Cardiac fibroblast (primary cell): ENCODE data around the gene TNIP1.

Source experiments
- DNase-seq, 2 donors: peaks; one replicate each; pipeline versions ENCODE4 v3.0.0 to v3.0.0-alpha.2; 2010; ENCODE audit warnings: low read depth in 2 of 2
- H3K4me3 ChIP-seq, 2 donors: replicated peaks in 1 of 2; 1 replicate in 1 of 2; 2 replicates in 1 of 2; pipeline ENCODE4 v1.5.1; 2011; ENCODE audit warnings: low read depth in 2 of 2, low read length in 2 of 2, mild to moderate bottlenecking in 2 of 2, moderate library complexity in 1 of 2
- TF ChIP-seq, protein P1 (sequence below): IDR thresholded peaks from one replicate; pipeline ENCODE4 v1.5.1; 2011; ENCODE audit warnings: low read depth, mild to moderate bottlenecking, low read length, inconsistent platforms

TNIP1 gene

DNA sequence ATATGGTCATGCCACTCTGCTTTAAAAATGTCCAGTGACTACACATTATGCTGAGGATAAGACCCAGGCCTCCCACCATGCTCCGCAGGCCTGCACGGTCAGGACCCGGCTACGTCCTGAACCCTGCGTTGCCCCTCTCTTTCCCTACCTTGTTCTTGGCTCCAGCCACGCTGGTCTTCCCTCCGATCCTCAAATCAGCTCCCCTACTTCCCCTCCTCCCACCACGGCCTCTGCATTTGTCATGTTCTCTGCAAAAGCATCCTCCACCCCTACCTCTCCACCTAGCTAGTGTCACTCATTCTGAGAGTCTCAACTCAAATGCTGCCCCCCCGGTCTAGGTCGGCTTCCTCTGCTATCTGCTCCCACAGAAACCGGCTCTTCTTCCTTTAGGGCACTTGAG, 49.3 kb downstream of the TNIP1 start:
- no peak for DNase-seq
- TF ChIP-seq, protein P1, sequence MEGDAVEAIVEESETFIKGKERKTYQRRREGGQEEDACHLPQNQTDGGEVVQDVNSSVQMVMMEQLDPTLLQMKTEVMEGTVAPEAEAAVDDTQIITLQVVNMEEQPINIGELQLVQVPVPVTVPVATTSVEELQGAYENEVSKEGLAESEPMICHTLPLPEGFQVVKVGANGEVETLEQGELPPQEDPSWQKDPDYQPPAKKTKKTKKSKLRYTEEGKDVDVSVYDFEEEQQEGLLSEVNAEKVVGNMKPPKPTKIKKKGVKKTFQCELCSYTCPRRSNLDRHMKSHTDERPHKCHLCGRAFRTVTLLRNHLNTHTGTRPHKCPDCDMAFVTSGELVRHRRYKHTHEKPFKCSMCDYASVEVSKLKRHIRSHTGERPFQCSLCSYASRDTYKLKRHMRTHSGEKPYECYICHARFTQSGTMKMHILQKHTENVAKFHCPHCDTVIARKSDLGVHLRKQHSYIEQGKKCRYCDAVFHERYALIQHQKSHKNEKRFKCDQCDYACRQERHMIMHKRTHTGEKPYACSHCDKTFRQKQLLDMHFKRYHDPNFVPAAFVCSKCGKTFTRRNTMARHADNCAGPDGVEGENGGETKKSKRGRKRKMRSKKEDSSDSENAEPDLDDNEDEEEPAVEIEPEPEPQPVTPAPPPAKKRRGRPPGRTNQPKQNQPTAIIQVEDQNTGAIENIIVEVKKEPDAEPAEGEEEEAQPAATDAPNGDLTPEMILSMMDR: no peak
- H3K4me3 ChIP-seq: no peak overlapping the region

DNA sequence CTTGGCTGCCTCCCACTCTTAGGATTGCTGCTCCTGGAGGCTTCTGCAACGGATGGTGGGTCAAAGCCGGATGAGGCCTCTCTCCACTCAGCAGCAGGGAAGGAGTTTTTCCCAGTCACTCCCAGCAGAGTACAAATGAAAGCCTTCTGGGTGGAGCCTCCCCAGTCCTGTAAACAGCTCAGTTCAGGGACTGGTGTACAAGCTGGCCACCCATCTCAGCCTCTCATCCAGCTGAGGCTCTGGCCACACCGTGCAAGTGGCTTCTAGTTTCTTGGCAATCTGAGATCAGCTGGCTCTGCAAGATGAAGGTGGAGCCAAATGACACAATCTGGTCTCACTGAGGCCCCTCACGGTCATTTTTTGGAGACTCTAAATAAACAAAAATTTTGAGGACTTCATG, 50.5 kb downstream of the TNIP1 start:
- peak in 1 of 2 donors; percentile 48 for DNase-seq
- TF ChIP-seq, protein P1: no peak
- no peak overlapping the region for H3K4me3 ChIP-seq

DNA sequence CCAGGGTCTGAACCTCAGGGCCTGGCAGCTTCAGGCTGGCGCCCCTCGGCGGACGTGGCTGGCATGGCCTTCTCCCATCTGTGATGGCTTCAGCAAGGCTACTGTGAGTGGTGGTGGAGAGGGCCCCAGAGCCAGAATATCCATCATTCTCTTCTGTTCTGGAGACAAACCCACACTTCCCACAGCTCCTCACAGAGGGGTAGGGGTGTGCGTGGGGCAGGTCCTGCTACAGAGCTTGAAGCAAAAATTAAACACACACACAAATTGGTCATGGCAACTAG, 50.8 kb downstream of the TNIP1 start:
- DNase-seq: no peak
- TF ChIP-seq, protein P1: no peak
- H3K4me3 ChIP-seq: no peak overlapping the region

DNA sequence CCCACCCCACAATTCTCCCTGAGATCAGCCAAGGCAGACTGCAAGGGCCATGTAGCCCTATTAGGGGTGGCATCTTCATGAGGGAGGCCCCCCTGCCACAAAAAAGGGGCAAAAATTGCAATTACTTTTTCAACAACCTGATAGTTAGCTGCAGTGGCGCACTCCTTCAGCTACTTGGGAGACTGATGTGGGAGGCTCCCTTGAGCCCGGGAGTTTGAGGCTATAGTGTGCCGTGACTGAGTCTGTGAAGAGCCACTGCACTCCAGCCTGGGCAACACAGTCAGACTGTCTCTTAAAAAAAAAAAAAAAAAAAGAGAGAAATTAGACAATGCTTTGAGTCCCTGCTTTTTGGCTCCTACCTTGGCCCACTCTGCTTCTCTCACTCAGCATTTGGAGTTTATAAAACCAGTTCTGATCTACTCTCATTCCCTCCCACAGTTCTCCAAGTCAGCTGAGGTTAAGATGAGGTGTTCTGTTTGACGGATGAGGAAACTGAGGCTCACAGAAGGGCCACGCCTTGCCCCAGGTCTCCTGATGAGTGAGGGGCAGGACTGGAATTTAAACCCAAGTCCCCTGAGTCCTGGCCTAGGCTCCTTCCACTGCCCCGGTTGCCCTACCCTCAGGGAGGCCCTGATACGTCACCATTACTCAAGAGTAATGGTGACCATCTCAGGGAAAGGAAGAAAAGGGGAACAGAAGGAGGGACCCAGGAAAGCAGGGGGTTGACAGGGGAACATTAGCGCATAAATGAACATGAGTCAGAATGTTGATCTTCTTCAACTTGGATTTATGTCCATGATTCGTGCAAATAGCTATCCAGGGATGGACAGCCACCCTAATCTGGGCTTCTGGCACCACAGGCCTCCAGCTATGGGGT, 51.4 kb downstream of the TNIP1 start:
- no peak overlapping the region for H3K4me3 ChIP-seq
- no peak for DNase-seq
- TF ChIP-seq, protein P1: no peak

DNA sequence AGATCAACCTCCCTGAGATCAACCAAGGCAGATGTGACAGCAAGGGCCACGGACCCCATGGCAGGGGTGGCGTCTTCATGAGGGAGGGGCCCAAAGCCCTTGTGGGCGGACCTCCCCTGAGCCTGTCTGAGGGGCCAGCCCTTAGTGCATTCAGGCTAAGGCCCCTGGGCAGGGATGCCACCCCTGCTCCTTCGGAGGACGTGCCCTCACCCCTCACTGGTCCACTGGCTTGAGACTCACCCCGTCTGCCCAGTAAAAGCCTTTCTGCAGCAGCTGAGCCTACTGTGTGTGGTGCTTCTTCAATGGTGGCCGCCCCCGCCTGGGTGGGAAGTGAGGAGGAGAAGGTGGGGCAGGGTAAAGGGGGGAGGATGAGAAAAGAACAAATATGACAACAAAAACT, 52.1 kb downstream of the TNIP1 start:
- DNase-seq: no peak
- TF ChIP-seq, protein P1: no peak

DNA sequence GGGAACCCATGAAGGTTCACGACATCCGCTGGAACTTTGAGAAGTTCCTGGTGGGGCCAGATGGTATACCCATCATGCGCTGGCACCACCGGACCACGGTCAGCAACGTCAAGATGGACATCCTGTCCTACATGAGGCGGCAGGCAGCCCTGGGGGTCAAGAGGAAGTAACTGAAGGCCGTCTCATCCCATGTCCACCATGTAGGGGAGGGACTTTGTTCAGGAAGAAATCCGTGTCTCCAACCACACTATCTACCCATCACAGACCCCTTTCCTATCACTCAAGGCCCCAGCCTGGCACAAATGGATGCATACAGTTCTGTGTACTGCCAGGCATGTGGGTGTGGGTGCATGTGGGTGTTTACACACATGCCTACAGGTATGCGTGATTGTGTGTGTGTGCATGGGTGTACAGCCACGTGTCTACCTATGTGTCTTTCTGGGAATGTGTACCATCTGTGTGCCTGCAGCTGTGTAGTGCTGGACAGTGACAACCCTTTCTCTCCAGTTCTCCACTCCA, 52.8 kb downstream of the TNIP1 start:
- TF ChIP-seq, protein P1: no peak
- H3K4me3 ChIP-seq: no peak overlapping the region
- no peak for DNase-seq

More for the DNA sequence above, 52.1 kb downstream of the TNIP1 start:
- H3K4me3 ChIP-seq: no peak overlapping the region

DNA sequence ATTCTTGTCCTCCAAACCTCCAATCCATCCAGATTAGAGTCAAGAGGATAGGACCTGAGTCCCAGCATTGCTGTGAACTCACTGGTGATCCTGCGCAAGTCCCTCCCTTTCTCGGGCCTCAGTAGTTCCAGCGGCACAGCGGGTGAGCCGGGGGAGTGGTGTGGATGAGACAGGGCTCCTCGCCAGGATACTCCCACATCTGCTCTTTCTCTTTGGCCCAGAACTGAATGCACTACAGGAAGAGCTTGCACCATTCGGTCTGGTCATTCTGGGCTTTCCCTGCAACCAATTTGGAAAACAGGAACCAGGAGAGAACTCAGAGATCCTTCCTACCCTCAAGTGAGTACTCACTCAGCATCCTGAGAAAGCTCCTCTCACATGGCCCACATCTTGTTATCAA, 54.2 kb downstream of the TNIP1 start:
- peak; percentile 68 to 72 for DNase-seq
- TF ChIP-seq, protein P1: no peak

More for the DNA sequence above, 54.2 kb downstream of the TNIP1 start:
- no peak overlapping the region for H3K4me3 ChIP-seq
